AG08396 (cell line): Measurements from ENCODE around the gene ARIH1.
"Not testable (repeated sequence)": the region's sequence is repeated elsewhere in the genome, so short reads cannot be mapped to it uniquely, and the experiment has no call there.

Experiments
- DNase-seq: peaks from one replicate; pipeline ENCODE4 v3.0.0; 2012; ENCODE audit warnings: low spot score, mixed read lengths

ARIH1 gene

DNA sequence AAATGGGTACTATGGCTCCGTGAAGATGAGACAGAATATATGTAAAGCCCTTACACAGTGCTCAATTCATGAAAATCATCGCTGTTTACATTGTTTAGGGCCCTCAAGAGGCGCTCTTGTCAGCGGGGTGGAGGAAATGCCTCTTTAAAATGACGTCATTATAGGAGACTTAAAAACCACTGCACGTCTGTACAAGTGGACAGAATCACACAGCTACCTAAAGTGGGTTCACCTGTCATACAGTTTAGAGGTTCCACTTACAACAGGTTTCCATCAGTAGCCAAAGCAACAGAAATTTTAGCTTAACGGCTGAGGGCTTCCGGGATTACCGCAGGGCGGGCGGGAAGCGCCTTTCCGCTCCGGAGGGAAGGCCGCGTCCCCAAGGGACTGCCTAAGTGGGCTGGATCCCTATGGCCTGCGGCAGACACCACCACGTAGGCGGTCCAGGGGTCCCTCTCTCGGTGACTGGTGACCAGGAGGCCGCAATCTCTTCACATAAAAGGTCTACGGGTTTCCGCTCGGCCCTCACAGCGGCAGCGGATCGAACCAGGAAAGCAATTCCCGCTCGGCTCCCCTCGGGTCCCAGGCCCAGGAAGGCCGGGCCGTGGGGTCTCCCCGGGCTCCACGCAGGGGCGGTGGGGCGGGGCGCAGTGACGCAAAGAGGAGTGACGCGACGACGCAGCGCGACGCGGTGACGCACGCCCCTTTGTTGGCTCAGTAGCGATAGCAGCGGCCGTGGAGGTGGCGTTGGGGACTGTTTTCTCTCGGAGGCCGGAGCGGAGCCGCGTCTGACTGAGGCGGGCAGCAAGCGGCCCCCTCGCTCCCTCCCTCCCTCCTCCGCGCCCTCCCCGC is at the start of gene ARIH1:
Gene ARIH1 (plus strand): TSS at position 717 of the 852 bp plus-strand sequence. CDS start 310 bp downstream, outside the sequence.
- peak; percentile 92 for DNase-seq

DNA sequence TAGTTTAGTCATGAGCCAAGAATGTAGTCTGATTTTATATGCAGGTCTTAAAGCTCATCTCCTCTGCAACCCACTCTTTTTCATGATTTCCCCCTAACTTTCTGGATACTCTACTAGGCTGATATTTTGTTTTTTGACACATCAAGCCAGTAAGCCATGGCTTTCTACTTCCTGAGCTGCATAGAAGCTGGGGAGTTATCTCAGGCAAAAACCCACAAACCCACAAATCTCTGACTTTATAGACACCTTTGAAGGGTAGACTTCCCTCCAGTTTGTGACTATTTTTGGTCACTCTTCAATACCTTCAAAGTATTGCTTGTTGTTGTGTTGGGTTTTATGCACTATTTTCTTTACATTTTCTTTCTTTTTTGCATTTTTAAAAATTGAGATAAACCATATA is 47.4 kb upstream of the ARIH1 start:
- DNase-seq: no peak

DNA sequence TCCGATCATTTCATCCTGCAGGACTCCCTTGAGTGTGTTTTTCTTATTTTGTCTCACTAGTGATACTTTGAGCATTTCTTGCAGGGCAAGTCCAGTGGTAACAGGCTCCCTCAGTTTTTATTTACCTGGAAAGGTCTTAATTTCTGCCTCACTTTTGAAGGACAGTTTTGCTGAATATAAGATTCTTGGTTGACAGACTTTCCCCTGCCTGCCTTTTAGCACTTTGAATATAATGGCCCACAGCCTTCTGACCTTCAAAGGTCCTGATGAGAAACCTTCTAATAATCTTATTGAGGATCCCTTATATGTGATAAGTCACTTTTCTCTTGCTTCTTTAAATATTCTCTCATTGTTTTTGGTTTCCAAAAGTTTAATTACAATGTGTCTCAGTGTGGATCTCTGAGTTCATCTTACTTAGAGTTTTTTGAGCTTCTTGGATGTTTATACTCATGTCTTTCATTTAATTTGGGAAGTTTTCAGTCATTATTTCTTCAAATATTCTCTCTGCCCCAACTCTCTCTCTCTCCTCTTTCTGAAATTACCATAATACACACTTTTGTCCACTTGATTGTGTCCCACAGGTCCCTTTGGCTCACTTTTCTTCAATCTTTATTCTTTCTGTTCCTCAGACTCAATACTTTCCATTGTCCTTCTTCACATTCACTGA is 36.3 kb upstream of the ARIH1 start:
- no peak for DNase-seq

DNA sequence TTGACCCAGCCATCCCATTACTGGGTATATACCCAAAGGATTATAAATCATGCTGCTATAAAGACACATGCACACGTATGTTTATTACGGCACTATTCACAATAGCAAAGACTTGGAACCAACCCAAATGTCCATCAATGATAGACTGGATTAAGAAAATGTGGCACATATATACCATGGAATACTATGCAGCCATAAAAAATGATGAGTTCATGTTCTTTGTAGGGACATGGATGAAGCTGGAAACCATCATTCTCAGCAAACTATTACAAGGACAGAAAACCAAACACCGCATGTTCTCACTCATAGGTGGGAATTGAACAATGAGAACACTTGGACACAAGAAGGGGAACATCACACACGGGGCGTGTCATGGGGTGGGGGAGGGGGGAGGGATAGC is 31.3 kb upstream of the ARIH1 start:
- not testable (repeated sequence) for DNase-seq

DNA sequence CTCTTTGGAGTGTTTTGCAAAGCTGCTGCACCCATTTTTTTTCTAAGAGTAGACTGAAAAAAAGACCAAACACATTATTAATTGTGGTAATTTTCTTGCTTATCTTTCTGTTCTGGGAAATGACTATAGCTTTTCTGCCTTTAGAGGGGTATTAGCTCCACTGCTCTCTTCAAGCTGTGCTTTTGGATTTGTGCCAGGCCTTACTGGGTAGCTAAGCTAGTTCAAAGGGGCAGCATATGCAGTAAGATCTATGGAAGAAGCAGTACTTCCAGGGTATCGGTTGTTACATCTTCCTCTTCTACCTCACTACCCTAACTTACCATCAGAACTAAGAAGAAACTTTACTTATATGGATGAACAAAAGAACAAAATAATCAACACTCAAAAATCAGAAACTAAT is 28.7 kb upstream of the ARIH1 start:
- no peak for DNase-seq

DNA sequence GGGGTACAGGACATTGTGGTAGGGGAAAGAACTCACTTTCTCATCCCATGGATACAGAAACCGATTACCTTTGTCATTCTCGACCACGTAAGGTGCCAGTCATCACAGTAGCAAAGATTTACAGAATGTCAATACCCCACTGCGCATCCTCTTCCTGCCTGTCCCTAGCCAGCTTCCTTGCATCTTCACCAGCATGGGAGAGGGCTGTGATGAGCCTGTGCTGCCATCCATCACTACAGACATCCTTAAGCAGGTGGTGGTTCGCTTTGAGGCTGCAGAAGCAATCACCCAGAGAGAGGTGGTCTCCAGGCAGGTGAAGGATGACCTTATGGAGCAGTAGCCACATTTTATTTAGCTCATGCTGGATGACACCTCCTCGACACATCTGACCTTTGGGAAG is 23.3 kb upstream of the ARIH1 start:
- DNase-seq: no peak

- DNase-seq: no peak
Measured at GRCh38 chr15:72451224-72451623, 22.9 kb upstream of the ARIH1 start.

- no peak for DNase-seq
Measured at GRCh38 chr15:72456684-72457083, 17.4 kb upstream of the ARIH1 start.

- DNase-seq: no peak
Measured at GRCh38 chr15:72460402-72460801, 13.7 kb upstream of the ARIH1 start.

DNA sequence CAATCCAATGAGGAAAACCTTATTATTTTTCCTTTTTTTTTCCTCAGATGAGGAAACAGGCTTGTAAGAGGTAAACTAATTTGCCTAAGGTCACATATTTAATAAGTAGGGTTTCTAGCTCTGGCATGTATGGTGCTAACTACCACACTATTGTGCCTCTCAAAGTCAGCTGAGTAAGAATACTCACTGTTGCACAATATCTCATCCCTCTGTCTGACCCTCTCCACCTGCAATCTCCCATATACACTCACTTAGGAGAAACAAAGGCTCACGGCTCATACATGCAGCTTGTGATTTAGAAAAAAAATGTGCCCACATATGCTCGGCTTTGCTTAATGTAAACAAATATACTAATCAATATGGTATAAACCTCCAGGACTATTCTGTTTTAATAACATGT is 10.4 kb upstream of the ARIH1 start:
- DNase-seq: no peak

DNA sequence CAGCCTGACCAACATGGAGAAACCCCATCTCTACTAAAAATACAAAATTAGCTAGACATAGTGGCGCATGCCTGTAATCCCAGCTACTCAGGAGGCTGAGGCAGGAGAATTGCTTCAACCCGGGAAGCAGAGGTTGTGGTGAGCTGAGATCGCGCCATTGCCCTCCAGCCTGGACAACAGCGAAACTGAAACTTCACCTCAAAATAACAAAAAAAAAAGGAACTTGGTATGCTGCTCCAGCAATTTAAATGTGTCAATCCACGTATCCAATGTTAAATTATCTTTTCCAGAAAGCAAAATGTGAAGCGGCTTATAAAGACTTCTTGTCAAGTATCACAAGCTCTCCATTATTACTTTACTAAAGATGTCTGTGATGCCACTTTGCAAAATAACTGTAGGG is 9.9 kb upstream of the ARIH1 start:
- DNase-seq: no peak

- DNase-seq: no peak
Measured at GRCh38 chr15:72468103-72468502, 6.0 kb upstream of the ARIH1 start.

DNA sequence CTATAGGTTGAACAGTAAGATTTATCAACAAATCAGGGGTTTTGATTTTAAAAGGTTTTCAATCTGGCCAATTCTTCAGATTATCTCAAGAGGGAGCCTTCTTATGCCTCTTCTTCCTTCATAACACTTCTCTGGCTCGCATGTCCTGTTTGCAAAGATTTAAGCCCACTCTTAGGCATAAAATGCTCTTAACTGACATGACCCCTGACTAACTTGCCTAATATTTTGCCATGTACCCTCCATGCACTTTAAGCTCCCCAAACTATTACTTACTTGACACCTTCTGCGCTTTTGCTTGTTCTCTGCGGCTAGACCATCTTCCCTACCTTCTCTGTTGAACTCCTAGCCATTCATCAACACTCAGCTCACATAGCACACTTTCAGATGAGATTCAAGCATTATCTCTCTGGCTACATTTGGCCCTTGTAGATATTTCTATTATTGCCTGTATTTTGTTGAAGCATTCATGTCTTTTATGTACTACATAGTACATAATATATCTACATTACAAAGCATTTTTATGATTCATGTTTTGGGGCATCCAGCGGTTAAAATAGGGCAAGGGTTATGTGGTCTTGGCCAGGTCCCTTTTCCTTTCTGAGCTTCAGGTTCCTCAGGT is 1.0 kb upstream of the ARIH1 start:
- no peak for DNase-seq

DNA sequence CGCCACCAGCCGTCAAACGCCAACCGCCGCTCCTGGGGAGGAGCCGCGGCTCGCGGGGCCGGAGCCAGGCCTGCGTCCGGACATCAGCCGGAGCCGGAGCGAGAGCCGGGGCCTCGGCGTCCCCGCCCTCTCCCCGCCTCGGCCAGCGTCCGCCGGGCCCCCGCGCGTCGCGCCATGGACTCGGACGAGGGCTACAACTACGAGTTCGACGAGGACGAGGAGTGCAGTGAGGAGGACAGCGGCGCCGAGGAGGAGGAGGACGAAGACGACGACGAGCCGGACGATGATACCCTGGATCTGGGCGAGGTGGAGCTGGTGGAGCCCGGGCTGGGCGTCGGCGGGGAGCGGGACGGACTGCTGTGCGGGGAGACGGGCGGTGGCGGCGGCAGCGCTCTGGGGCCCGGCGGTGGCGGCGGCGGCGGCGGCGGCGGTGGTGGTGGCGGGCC is 359 bp downstream of the ARIH1 start:
- no peak for DNase-seq

DNA sequence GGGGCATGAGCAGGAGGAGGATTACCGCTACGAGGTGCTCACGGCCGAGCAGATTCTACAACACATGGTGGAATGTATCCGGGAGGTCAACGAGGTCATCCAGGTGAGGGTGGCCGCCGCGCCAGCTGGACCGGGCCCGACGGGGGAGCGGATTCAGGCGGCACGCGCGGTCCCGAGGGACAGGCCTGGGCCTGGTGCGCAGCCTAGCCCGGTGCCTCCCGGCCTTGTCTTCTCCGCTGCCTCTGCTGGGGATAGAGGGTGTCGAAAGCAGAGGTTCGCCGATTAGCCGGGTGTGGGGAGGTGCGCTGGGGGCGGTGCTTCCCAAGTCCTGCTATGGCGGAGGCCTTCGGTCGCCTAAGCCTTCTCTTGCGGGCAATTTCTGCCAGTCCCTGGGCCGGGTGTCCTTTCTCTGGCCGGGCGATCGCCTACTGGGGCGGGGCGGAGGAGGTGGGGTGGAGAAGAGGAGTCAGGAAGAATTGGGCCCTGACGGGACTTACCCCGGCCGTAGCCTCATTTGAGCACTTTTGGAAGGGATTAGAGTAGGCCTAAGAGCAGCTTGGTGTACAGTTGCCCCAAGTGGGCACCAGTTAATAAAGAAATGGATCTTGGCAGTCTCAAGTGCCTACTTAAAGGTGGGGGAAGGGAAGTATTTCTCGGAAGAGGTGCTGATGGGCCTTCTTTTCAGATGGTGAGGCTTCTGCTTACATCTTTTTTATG is 940 bp downstream of the ARIH1 start:
- DNase-seq: peak; percentile 61

- DNase-seq: no peak
Measured at GRCh38 chr15:72475674-72476073, 1.5 kb downstream of the ARIH1 start.

GRCh38 chr15:72476330-72476729 is 2.2 kb downstream of the ARIH1 start:
- DNase-seq: not testable (repeated sequence)

GRCh38 chr15:72481015-72481659 is 7.0 kb downstream of the ARIH1 start:
- DNase-seq: no peak

DNA sequence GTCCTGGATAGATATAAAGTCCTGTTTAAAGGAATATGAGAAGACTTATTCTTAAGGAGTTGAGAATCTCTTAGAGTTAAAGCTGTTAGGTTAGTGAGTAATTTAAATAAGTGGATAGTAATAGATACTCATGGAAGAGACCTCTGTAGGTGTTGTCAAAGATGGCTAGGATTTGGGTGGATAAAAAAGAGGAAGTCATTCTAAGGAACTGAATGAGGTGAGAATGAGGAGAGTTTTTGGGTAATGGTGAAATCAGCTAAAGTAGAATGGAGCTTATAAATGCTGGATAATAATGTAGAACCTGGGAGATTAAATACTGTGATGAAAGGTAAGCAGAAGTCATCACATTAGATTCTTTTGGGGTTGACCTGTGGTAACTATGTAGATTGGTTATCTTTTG is 8.1 kb downstream of the ARIH1 start:
- DNase-seq: no peak

DNA sequence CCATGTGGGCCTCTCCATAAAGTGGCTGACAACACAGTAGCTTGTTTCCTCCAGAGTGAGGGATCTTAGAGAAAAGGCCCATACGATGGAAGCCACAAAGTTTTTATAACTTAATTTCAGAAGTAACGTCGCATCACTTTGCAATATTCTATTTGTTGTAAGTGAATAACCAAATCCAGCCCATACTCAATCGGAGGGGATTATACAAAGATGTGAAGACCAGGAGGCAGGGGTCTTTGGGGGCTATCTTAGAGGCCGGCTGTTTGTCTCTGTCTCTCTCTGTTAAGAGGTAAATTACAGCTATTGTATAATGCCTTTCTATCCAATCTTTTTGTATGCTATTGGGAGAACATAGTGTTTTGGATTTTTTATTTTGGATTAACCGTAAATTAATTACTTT is 9.1 kb downstream of the ARIH1 start:
- DNase-seq: no peak

- DNase-seq: no peak
Measured at GRCh38 chr15:72486144-72486543, 12.0 kb downstream of the ARIH1 start.
